GM18861 (cell line): ENCODE results near the gene CAPN10.

Experiments used
- ATAC-seq: cut with Tn5 transposase; IDR thresholded peaks from one replicate; pipeline ENCODE4 v1.9.1; 2021; ENCODE audit not compliant: unreplicated experiment

CAPN10 gene

GRCh38 chr2:240620859-240621258 is 34.3 kb downstream of the CAPN10 start:
- ATAC-seq = no peak

GRCh38 chr2:240622060-240622411 is 35.5 kb downstream of the CAPN10 start:
- ATAC-seq = no peak

GRCh38 chr2:240622531-240623235 is 36.1 kb downstream of the CAPN10 start:
- no peak for ATAC-seq

GRCh38 chr2:240623531-240624010 is 37.0 kb downstream of the CAPN10 start:
- no peak for ATAC-seq

- ATAC-seq = no peak
Observed at GRCh38 chr2:240624011-240624949, 37.7 kb downstream of the CAPN10 start.

GRCh38 chr2:240624950-240625621 is 38.6 kb downstream of the CAPN10 start, which contains the start of gene GPR35:
Gene GPR35 (plus strand): TSS chr2:240625480. CDS start chr2:240629953, 4,473 bp downstream.
- no peak for ATAC-seq

- no peak for ATAC-seq
Observed at GRCh38 chr2:240626531-240627300, 40.2 kb downstream of the CAPN10 start.

GRCh38 chr2:240627736-240628506 is 41.4 kb downstream of the CAPN10 start:
- no peak for ATAC-seq

GRCh38 chr2:240628507-240628807 is 41.9 kb downstream of the CAPN10 start:
- no peak for ATAC-seq

- ATAC-seq = no peak
Observed at GRCh38 chr2:240628808-240629618, 42.5 kb downstream of the CAPN10 start.

GRCh38 chr2:240629619-240629967 is 43.1 kb downstream of the CAPN10 start:
- no peak for ATAC-seq

- ATAC-seq = no peak
Observed at GRCh38 chr2:240629968-240630770, 43.6 kb downstream of the CAPN10 start.

- no peak for ATAC-seq
Observed at GRCh38 chr2:240630771-240631547, 44.4 kb downstream of the CAPN10 start.

GRCh38 chr2:240631548-240632305 is 45.2 kb downstream of the CAPN10 start:
- no peak for ATAC-seq

GRCh38 chr2:240632306-240632721 is 45.8 kb downstream of the CAPN10 start:
- ATAC-seq = no peak

- ATAC-seq = no peak
Observed at GRCh38 chr2:240635121-240635997, 48.8 kb downstream of the CAPN10 start.
